GM10266 (cell line): Measurements from ENCODE around the gene LPP.

ENCODE experiments used
- DNase-seq: peaks from one replicate; pipeline ENCODE4 v3.0.0; 2012; ENCODE audit errors: extremely low spot score
- CTCF ChIP-seq: IDR thresholded peaks from 2 replicates; pipeline ENCODE4 v1.5.1; 2012; ENCODE audit warnings: mild to moderate bottlenecking, low read depth; ENCODE audit not compliant: control insufficient read depth, insufficient read depth; ENCODE audit errors: missing control alignments

Gene LPP

GRCh38 chr3:188527389-188527788 is 373.4 kb downstream of the LPP start:
- no peak for DNase-seq
- no peak for TF ChIP-seq CTCF

- TF ChIP-seq CTCF = no peak
- DNase-seq = no peak
Measured at GRCh38 chr3:188528396-188528795, 374.4 kb downstream of the LPP start.

- TF ChIP-seq CTCF = no peak
- DNase-seq = no peak
Measured at GRCh38 chr3:188529228-188529627, 375.3 kb downstream of the LPP start.

- DNase-seq = no peak
Measured at GRCh38 chr3:188530226-188530625, 376.3 kb downstream of the LPP start.

GRCh38 chr3:188531210-188531609 is 377.3 kb downstream of the LPP start:
- no peak for TF ChIP-seq CTCF
- DNase-seq = no peak

More at GRCh38 chr3:188530226-188530625, 376.3 kb downstream of the LPP start:
- TF ChIP-seq CTCF = no peak

- DNase-seq = no peak
- no peak for TF ChIP-seq CTCF
Measured at GRCh38 chr3:188533172-188533571, 379.2 kb downstream of the LPP start.

GRCh38 chr3:188533612-188534357 is 379.8 kb downstream of the LPP start:
- no peak for DNase-seq
- no peak for TF ChIP-seq CTCF
